Right renal cortex interstitium (tissue), 3 donors: Measurements from ENCODE around the gene MKRN2. TPM values are rescaled to one million over a fixed set of nuclear protein-coding genes. Genes with fewer than 3 reads are reported as not detected.
"Not testable (repeated sequence)": the region's sequence is repeated elsewhere in the genome, so short reads cannot be mapped to it uniquely, and the experiment has no call there.

Experiments
- DNase-seq, 3 donors: peaks; one replicate each; pipeline ENCODE4 v3.0.0-alpha.2; 2013; ENCODE audit warnings: low read depth in 3 of 3, low spot score in 2 of 3
- polyA plus RNA-seq, 3 donors: library from polyadenylated mRNA; unstranded; fragments of 120-200 nt; gene quantifications; one replicate each; pipeline ENCODE4 v1.2.1, GENCODE V29; 2013; ENCODE audit not compliant: insufficient read length in 3 of 3

MKRN2 gene
- polyA plus RNA-seq, 3 donors: 46.5 to 50.5 (median 47.7) TPM

DNA sequence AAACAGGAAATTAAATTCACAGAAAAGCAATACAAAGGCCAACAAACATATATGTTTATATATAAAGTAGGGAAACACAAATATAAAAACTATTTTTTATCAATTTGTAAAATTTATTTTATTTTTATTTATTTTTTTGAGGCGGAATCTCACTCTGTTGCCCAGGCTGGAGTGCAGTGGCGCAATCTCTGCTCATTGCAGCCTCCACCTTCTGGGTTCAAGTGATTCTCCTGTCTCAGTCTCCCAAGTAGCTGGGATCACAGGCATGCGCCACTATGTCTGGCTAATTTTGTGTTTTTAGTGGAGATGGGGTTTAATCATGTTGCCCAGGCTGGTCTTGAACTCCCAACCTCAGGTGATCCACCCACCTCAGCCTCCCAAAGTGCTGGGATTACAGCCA is 68.1 kb downstream of the MKRN2 start:
- not testable (repeated sequence) for DNase-seq

DNA sequence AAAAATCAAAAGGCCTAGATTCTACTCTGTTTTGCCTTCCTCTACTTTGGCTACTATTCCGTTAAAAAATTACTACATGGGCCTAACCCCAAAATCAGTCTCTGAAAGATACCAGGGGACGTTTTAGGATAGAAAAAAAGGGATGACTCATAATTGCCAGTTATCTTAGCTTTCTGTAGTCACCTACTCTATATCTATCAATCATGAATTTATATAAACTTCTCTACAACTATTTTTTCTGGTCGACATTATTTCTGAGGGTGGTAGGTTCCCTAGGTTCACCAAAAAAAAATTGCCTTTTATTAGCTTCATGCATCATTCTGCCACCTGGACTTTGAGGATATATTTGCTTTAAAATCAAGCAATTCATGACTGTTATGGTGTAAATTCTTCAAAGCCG is 70.5 kb downstream of the MKRN2 start:
- DNase-seq: no peak

DNA sequence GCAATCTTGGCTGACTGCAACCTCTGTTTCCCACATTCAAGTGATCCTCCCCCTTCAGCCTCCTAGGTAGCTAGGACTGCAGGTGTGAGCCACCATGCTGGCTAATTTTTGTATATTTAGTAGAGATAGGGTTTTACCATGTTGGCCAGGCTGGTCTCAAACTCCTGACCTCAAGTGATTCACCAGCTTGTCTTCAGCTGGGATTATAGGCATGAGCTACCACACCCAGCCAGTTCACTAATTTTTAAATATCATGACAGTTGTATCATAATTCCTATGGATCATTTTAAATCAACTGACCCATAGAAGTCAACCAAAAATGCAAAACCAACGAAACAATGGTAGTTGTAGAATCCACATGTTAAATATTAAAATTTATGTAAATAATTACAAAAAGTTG is 71.9 kb downstream of the MKRN2 start:
- no peak for DNase-seq

DNA sequence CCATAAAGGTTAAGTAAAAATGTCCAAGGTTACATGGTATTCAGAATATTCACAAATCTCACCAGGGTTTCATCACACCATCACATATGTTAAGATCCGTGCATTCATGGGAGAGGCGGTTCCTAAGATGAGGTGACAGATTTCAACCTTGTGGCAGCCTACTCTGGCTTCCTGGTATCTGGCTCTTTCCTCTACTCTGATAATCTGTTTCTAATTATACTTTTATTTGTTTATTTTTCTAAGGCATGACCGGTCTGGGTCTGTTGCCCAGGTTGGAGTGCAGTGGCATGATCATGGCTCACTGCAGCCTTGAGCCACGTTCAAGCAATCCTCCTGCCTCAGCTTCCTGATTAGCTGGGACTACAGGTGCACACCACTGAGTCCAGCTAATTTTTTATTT is 72.7 kb downstream of the MKRN2 start:
- no peak for DNase-seq

DNA sequence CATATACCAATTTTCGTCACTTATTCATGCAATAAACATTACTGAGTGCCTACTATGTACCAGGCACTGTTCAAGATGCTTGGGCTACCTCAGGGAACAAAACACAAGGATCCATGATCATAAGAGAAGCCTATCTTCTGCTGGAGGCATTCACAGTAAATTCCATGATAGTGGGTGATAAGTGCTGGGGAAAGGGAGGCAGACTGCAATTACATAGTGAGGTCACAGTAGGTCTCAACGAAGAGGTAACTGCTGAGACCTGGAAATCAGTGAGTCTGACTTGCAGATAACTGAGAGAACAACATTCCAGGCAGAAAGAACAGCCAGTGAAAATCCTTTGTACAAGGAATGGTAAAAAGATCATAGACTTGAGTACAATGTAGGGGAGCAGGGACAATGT is 73.4 kb downstream of the MKRN2 start:
- no peak for DNase-seq

DNA sequence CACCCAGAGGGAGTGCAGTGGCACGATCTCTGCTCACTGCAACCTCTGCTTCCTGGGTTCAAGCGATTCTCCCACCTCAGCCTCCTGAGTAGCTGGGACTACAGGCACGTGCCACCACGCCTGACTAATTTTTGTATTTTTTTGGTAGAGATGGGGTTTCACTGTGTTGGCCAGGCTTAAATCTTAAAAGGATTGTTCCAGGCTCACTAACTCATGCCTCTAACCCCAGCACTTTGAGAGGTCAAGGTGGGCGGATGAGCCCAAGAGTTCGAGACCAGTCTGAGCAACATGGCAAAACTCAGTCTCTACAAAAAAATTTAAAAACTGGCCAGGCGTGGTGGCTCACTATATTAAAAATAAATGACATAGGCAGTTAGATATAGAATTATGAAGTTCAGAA is 74.0 kb downstream of the MKRN2 start:
- not testable (repeated sequence) for DNase-seq

DNA sequence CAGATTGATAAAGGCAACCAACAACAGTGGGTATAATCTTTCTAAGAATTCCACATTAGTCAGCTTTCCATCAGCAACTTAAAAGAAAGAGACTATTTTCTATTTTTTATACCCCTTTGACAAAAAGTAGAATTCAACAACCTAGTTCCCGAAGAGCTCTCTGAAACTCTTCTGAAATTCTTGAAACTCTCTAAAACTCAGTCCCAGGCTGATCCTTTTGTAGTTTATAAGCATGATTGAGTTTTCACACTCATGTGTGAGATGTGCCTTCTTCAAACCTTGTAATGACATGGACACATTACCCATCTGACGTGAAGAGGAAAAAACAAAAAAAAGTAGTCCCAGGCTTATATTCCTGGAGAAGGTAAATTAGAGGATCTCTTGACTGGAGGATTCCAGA is 75.6 kb downstream of the MKRN2 start:
- DNase-seq: no peak

DNA sequence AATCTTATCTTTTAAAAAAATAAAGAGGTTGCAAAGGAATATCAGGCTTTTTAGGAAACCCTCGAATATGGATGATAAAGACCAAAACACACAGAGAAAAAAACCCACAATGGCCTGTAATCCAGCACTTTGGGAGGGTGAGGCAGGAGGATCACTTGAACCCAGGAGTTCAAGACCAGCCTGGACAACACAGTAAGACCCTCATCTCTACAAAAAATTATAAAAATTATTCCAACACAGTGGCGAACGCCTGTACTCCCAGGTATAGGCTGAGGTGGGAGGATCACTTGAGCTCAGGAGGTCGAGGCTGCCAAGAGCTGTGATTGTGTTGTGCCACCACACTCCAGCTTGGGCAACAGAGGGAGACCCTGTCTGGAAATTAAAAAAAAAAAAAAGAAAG is 76.2 kb downstream of the MKRN2 start:
- no peak for DNase-seq

Other genes starting within 250 kb of the MKRN2 start
- 10 to 100 TPM; 21.8 to 25.1 (median 24.0) TPM for gene TSEN2, start 72.6 kb upstream of the MKRN2 start, polyA plus RNA-seq
- 1 to 10 TPM in 2 of 3 donors, under 1 TPM in 1; 0.96 to 1.4 (median 1.0) TPM for gene MKRN2OS, start 11.6 kb upstream of the MKRN2 start, polyA plus RNA-seq
- gene RAF1, start 107.0 kb downstream of the MKRN2 start, polyA plus RNA-seq: 100 to 1,000 TPM; 103 to 106 (median 106) TPM
- gene TMEM40, start 202.2 kb downstream of the MKRN2 start, polyA plus RNA-seq: 1 to 10 TPM; 1.1 to 2.0 (median 1.9) TPM
- gene CAND2, start 239.6 kb downstream of the MKRN2 start, polyA plus RNA-seq: 10 to 100 TPM in 1 of 3 donors, 1 to 10 TPM in 2; 7.0 to 10.1 (median 9.6) TPM